Measurements from ENCODE around the gene PAPSS2.

PAPSS2 gene

GRCh38 chr10:87753995-87754866 is 94.6 kb downstream of the PAPSS2 start:
- no peak for DNase-seq

DNA sequence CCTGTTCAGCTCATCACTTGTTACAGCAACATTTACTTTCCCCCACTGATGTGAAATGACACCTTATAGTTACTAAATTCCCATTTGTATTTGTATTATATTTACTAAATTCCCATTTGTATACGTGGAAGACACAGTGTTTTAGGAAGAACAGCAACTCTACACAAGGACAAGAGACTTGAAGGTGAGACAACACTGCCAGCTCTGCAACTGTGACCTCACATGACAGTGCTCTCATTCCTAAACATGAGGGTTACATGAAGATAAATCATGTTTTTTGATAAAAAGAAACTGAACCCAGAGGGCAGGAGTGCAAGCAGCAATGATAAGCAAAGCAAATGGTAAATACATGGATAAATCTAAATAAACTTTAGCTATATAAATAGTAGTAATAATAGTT is 98.0 kb downstream of the PAPSS2 start:
- DNase-seq, result no peak

DNA sequence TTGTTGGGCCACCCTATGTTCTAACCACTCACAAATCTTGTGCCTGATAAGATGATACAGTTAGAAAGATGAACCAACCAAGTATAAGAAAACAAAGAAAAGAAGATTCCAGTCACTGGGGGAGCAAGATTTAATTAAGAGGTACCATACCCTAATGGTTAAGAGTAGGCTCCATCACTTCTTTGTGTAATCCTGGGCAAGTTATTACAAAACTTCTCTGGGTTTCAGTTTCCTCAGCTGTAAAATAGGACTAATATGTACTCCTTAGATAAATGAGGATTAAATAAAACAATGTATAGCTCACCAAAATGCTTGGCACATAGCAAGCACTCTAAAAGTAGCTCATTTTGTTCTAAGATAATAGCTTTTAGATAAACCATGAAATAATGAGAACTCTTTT is 99.9 kb downstream of the PAPSS2 start:
- DNase-seq, result no peak

GRCh38 chr10:87760195-87760905 is 100.7 kb downstream of the PAPSS2 start:
- no peak for DNase-seq

DNA sequence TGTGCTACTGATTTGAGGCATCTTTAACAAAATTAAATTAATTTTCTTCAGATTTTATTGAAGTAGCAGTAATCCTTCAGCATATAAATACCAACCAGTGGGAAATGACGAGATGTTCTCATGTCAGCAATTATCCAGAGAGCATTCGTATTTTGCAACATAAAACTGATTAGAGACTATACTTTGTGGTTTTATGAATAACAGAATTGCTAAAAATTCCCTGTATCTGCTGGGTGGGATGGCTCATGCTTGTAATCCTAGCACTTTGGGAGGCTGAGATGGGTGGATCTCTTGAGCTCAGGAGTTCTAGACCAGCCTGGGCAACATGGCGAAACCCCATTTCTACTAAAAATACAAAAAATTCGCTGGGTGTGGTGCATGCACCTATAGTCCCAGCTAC is 101.5 kb downstream of the PAPSS2 start:
- DNase-seq, result no peak

GRCh38 chr10:87761892-87762291 is 102.2 kb downstream of the PAPSS2 start:
- DNase-seq, result no peak

DNA sequence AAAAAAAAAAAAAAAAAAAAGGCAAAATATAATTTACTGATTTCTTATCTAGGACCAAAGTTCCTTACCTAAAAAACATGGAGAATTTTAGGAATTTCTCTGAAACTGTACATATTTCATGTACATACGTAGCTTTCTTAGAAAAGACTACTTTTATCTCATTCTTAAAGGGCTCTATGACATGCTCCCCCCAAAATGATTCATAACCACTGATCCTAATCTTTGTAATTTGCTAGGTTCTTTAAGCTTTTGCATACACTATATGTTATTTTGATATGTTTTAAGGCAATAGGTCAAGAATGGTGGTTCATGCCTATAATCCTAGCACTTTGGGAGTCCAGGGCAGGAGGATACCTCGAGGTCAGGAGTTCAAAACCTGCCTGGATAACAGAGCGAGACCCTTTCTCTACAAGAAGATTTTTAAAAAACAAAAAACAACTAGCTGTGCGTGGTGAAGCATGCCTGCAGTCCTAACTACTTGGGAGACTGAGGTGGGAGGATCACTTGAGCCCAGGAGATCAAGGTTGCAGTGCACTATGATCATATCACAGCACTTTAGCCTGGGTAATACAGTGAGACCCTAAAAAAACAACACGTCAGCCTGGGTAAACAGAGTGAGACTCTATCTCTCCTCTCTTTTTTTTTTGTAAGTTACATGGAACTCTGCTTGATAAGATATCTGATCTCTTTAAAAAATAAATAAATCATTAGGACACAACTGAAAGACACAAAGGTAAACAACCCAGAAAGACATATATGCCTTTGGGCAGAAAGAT is 103.6 kb downstream of the PAPSS2 start:
- DNase-seq, result no peak

- no peak for DNase-seq
Measured at GRCh38 chr10:87764072-87764934, 104.6 kb downstream of the PAPSS2 start.

DNA sequence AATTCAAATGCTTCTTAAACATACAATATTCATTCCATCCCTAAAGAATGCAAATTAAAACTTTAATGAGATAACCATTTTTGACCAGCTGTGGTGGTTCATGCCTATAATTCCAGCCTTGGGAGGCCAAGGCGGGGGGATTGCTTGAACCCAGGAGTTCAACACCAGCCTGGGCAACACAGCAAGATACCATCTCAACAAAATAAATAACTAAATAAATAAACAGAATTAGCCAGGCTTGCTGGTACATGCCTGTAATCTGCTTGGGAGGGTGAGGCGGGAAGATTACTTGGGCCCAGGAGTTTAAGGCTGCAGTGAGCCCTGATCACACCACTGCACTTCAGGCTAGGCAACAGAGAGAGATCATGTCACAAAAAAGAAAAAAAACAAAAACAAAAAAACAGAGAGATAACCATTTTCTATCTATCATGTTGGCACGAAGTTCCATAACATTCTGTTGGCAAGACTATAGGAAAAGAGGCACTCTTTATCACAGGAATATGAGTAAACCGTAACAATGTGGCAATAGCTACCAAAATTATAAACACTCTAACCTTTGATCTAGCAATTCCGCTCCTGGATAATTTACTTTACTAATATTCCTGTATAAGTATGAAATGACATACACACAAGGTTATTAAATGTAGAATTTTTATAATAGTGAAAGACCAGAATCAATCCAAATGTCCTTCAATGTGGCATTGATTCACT is 106.1 kb downstream of the PAPSS2 start:
- DNase-seq, result no peak

GRCh38 chr10:87767253-87767652 is 107.6 kb downstream of the PAPSS2 start:
- no peak for DNase-seq

GRCh38 chr10:87771871-87772500 is 112.3 kb downstream of the PAPSS2 start:
- peak; percentile 26 for DNase-seq

DNA sequence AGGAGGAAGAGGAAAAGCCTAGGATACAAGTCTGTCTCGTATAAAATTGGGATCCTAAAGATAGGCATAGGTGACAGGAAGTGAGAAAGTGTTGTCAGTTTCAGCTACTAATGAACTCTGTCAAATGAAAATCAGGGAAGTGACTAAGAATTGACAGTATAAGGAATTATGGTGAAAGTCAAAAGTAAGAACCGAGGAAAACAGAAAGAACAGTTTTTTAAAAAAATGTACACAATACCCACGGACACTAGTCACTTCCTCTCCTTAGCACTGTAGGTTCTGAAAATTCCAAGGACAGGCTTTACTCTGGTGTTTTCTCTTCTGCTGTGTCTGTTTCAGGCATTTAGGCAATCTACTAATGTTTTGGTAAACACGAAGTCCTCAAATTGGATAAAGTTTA is 116.1 kb downstream of the PAPSS2 start:
- DNase-seq, result no peak

DNA sequence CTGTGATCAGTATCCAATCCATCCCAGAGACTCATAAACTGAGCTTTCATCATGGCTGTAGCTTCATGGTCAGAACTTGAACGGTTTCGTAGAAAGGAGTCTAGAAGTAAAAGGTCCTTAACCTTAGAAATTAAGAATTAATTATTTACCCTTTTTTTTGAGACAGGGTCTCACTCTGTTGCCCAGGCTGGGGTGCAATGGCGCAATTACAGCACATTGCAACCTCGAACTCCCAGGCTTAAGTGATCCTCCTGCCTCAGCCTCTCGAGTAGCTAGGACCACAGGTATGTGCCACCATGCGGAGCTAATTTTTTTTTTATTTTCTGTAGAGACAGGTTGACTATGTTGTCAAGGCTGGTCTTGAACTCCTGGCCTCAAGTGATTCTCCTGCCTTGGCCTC is 116.7 kb downstream of the PAPSS2 start:
- DNase-seq, result no peak

DNA sequence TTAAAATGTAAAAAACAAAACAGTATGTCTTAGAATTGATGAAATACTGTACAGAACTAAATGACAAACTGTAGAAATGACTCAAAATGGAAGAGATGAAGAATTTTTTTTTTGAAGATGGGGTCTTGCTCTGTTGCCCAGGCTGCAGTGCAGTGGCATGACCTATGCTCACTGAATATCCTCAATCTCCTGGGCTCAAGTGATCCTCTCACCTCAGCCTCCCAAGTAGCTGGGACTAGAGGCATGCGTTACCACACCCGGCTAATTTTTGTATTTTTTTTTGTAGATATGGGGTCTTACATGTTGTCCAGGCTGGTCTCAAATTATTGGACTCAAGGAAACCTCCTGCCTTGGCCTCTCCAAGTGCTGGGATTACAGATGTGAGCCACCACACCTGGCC is 121.9 kb downstream of the PAPSS2 start:
- DNase-seq, result no peak

DNA sequence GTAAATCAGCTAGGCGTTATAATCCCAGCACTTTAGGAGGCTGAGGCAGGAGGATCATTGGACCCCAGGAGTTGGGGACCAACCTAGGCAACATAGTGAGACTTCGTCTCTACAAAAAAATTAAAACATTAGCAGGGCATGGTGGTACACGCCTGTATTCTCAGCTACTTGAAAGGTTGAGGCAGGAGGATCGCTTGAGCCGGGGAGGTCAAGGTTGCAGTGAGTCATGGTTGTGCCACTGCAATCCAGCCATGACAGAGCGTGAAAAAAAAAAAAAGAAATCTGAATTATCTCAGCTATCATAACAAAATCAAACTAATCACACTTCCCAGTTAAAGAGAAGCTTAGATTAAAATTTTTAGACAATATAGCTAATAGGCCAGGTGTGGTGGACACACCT is 123.0 kb downstream of the PAPSS2 start:
- no peak for DNase-seq

- no peak for DNase-seq
Measured at GRCh38 chr10:87786421-87786820, 126.7 kb downstream of the PAPSS2 start.

GRCh38 chr10:87790185-87790584 is 130.5 kb downstream of the PAPSS2 start:
- DNase-seq, result no peak

- no peak for DNase-seq
Measured at GRCh38 chr10:87794285-87794684, 134.6 kb downstream of the PAPSS2 start.
